ENCODE results near the gene FASN. TPM values are rescaled to one million over a fixed set of nuclear protein-coding genes. Genes with fewer than 3 reads are reported as not detected.

The FASN gene
- total and polyA plus RNA-seq, 2 of the 13 experiments (the other 11 are each of a cell fraction or from before 2014, with no cell fraction given): 51.7 to 101 TPM

DNA sequence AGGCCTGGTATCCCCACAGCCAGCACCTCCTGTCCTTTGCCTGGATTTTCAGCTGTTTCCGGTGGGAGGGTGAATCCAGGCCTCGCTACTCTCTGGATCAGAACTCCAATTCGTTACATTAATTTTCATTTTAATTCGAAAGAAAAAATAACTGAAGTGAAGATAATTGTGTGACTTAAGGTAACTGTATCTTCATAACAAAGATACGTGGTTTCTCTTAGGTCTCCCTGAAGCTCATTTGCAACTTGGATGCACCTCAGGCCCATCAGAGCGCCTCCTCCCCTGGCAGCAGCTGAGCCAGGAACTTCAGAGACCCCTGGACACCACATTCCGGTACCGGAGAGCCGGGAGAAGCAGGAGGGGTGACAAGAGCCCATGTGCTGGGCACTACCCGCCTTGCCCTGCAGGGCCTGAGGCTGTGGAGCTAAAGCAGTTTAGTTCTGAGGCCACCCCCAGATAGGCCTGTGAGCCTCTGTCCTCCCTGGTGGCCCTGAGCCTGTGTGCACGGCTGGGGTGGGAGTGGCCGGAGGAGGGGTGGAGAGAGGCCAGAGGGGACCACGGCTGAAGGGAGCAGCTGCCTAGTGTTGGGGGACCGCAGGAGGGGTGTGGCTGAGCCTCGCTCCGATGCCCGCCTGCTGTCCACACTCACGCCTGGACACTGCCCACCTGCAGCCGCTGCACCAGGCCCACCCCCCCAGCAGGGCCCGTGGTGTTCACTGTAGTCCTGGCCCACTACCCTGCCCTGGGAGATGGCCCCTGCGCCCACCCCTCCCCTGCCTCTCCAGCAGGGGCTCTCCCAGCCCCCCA is 21.0 kb downstream of the FASN start (continued):
- peak; percentile 31 for TF ChIP-seq HNRNPH1 (optimal IDR thresholded peaks at IDR 0.05; ENCODE audit: low read depth, low read length)
- TF ChIP-seq ZNF232 (CRISPR knock-in tag; IDR thresholded peaks at IDR 0.05; ENCODE audit: borderline replicate concordance): no peak
- TF ChIP-seq KLF15 (CRISPR knock-in tag; IDR thresholded peaks at IDR 0.05; ENCODE audit: borderline replicate concordance): no peak
- no peak for TF ChIP-seq ZNF292 (CRISPR knock-in tag; IDR thresholded peaks at IDR 0.05; ENCODE audit: borderline replicate concordance, low read depth)
- no peak for TF ChIP-seq FOXK2 (IDR thresholded peaks at IDR 0.05)
- TF ChIP-seq SP1 (IDR thresholded peaks at IDR 0.05): no peak
- TF ChIP-seq SP1 (CRISPR knock-in tag; IDR thresholded peaks at IDR 0.05): peak; percentile 28; the same call in 1 of the 2 replicates
- TF ChIP-seq DR1 (CRISPR knock-in tag; IDR thresholded peaks at IDR 0.05): no peak
- TF ChIP-seq ZNF615 (CRISPR knock-in tag; IDR thresholded peaks at IDR 0.05; ENCODE audit: borderline replicate concordance): no peak
- TF ChIP-seq PHF21A (CRISPR knock-in tag; IDR thresholded peaks at IDR 0.05): no peak
- TF ChIP-seq ZSCAN31 (CRISPR knock-in tag; IDR thresholded peaks at IDR 0.05; ENCODE audit: low read depth): no peak
- no peak; the same call in 1 of the 2 replicates for TF ChIP-seq ZBTB38 (CRISPR knock-in tag; IDR thresholded peaks at IDR 0.05)
- TF ChIP-seq CBX1 (IDR thresholded peaks at IDR 0.05; ENCODE audit: low read depth): no peak
- TF ChIP-seq ZFP36L1 (CRISPR knock-in tag; IDR thresholded peaks at IDR 0.05): no peak
- TF ChIP-seq, protein P1, sequence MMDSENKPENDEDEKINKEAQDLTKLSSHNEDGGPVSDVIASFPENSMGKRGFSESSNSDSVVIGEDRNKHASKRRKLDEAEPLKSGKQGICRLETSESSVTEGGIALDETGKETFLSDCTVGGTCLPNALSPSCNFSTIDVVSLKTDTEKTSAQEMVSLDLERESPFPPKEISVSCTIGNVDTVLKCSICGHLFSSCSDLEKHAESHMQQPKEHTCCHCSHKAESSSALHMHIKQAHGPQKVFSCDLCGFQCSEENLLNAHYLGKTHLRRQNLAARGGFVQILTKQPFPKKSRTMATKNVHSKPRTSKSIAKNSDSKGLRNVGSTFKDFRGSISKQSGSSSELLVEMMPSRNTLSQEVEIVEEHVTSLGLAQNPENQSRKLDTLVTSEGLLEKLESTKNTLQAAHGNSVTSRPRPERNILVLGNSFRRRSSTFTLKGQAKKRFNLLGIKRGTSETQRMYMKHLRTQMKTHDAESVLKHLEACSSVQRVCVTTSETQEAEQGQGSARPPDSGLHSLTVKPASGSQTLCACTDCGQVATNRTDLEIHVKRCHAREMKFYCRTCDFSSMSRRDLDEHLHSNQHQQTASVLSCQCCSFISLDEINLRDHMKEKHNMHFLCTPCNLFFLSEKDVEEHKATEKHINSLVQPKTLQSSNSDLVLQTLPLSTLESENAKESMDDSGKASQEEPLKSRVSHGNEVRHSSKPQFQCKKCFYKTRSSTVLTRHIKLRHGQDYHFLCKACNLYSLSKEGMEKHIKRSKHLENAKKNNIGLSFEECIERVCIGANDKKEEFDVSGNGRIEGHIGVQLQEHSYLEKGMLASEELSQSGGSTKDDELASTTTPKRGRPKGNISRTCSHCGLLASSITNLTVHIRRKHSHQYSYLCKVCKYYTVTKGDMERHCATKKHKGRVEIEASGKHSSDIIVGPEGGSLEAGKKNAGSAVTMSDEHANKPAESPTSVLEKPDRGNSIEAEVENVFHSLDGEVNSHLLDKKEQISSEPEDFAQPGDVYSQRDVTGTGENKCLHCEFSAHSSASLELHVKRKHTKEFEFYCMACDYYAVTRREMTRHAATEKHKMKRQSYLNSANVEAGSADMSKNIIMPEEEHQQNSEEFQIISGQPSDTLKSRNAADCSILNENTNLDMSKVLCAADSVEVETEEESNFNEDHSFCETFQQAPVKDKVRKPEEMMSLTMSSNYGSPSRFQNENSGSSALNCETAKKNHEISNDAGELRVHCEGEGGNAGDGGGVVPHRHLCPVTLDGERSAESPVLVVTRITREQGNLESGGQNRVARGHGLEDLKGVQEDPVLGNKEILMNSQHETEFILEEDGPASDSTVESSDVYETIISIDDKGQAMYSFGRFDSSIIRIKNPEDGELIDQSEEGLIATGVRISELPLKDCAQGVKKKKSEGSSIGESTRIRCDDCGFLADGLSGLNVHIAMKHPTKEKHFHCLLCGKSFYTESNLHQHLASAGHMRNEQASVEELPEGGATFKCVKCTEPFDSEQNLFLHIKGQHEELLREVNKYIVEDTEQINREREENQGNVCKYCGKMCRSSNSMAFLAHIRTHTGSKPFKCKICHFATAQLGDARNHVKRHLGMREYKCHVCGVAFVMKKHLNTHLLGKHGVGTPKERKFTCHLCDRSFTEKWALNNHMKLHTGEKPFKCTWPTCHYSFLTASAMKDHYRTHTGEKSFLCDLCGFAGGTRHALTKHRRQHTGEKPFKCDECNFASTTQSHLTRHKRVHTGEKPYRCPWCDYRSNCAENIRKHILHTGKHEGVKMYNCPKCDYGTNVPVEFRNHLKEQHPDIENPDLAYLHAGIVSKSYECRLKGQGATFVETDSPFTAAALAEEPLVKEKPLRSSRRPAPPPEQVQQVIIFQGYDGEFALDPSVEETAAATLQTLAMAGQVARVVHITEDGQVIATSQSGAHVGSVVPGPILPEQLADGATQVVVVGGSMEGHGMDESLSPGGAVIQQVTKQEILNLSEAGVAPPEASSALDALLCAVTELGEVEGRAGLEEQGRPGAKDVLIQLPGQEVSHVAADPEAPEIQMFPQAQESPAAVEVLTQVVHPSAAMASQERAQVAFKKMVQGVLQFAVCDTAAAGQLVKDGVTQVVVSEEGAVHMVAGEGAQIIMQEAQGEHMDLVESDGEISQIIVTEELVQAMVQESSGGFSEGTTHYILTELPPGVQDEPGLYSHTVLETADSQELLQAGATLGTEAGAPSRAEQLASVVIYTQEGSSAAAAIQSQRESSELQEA (CRISPR knock-in tag; IDR thresholded peaks at IDR 0.05; ENCODE audit: not compliant biosample characterization): no peak
- TF ChIP-seq DPF2 (CRISPR knock-in tag; IDR thresholded peaks at IDR 0.05; ENCODE audit: borderline replicate concordance, low read depth): no peak
- TF ChIP-seq CBX5 (CRISPR knock-in tag; IDR thresholded peaks at IDR 0.05; ENCODE audit: borderline replicate concordance): no peak
- TF ChIP-seq SRF (IDR thresholded peaks at IDR 0.05; ENCODE audit: low read depth, low read length): no peak
- TF ChIP-seq ZNF749 (CRISPR knock-in tag; IDR thresholded peaks at IDR 0.05; ENCODE audit: borderline replicate concordance): no peak; the same call in 1 of the 2 replicates
- TF ChIP-seq, protein P2, sequence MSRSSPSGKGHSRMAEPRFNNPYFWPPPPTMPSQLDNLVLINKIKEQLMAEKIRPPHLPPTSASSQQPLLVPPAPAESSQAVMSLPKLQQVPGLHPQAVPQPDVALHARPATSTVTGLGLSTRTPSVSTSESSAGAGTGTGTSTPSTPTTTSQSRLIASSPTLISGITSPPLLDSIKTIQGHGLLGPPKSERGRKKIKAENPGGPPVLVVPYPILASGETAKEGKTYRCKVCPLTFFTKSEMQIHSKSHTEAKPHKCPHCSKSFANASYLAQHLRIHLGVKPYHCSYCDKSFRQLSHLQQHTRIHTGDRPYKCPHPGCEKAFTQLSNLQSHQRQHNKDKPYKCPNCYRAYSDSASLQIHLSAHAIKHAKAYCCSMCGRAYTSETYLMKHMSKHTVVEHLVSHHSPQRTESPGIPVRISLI (CRISPR knock-in tag; IDR thresholded peaks at IDR 0.05; ENCODE audit: borderline replicate concordance): no peak

Measured in HepG2 (cell line).